ENCODE measurements around the gene MRTFA.

DNA sequence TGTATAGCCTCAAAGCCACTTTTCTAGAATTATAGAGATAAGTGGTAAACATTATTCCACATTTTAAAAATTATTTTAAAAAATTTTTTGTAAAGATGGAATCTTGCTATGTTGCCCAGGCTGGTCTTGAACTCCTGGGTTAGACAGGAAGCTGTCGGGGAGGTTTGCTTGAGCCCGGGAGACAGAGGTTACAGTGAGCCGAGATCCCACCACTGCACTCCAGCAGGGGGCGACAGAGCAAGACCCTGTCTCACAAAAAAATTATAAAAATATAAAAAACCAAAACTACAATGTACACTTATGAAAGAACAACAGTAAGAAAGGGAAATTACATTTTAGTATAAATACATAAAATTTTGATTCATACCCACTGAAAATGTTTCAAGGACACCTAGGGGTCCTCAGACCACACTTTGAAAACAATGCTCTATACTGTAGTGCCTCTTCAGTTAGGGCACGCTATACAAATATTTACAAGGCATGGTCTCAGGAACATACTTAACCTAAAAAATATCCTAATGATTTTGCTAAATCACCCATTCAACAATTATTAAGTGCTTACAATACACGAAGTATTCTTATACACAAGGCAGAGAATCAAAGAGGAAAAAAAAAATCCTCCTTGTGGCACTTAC, 111.2 kb downstream of the MRTFA start:
- TF ChIP-seq GATA3 (IDR thresholded peaks at IDR 0.05; ENCODE audit: low read depth, low read length): no peak
- TF ChIP-seq GATA2 (IDR thresholded peaks at IDR 0.05; ENCODE audit: low read depth, low read length): no peak
